Tibial nerve (tissue), 4 donors: ENCODE measurements around the gene CACNA1E.

Source experiments
- EP300 ChIP-seq, 2 donors: sonication (generic); formaldehyde crosslinking; IDR thresholded peaks; one replicate each; pipeline ENCODE4 v1.6.1; 2017; ENCODE audit warnings: antibody characterized with exemption in 2 of 2, mild to moderate bottlenecking in 1 of 2
- POLR2A ChIP-seq, 2 donors: fragments of 450-650 bp; IDR thresholded peaks; one replicate each; pipeline ENCODE4 v1.6.1; 2017; ENCODE audit warnings: antibody characterized with exemption in 2 of 2, mild to moderate bottlenecking in 2 of 2, moderate library complexity in 2 of 2
- TF ChIP-seq, protein P1 (sequence below), 5 experiments: fragments of 200-600 bp in 3 of 5; fragments of 450-650 bp in 2 of 5; sonication (generic) in 3 of 5; IDR thresholded peaks; one replicate each; pipeline ENCODE4 v1.5.1; 2016 to 2019; ENCODE audit warnings: antibody characterized with exemption in 5 of 5, mild to moderate bottlenecking in 3 of 5, moderate library complexity in 2 of 5

DNA sequence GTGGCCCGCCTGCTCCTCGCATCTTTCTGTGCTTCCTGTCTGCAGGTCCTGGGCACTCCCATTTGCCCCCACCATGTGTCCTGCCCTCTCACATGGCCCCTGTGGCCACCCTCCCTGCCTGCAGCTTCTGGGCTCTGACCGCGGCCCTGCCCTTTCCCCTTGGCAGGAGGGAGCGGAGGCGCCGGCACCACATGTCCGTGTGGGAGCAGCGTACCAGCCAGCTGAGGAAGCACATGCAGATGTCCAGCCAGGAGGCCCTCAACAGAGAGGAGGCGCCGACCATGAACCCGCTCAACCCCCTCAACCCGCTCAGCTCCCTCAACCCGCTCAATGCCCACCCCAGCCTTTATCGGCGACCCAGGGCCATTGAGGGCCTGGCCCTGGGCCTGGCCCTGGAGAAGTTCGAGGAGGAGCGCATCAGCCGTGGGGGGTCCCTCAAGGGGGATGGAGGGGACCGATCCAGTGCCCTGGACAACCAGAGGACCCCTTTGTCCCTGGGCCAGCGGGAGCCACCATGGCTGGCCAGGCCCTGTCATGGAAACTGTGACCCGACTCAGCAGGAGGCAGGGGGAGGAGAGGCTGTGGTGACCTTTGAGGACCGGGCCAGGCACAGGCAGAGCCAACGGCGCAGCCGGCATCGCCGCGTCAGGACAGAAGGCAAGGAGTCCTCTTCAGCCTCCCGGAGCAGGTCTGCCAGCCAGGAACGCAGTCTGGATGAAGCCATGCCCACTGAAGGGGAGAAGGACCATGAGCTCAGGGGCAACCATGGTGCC is 249.1 kb downstream of the CACNA1E start:
- TF ChIP-seq POLR2A (IDR thresholded peaks at IDR 0.05) = no peak
- TF ChIP-seq, protein P1, sequence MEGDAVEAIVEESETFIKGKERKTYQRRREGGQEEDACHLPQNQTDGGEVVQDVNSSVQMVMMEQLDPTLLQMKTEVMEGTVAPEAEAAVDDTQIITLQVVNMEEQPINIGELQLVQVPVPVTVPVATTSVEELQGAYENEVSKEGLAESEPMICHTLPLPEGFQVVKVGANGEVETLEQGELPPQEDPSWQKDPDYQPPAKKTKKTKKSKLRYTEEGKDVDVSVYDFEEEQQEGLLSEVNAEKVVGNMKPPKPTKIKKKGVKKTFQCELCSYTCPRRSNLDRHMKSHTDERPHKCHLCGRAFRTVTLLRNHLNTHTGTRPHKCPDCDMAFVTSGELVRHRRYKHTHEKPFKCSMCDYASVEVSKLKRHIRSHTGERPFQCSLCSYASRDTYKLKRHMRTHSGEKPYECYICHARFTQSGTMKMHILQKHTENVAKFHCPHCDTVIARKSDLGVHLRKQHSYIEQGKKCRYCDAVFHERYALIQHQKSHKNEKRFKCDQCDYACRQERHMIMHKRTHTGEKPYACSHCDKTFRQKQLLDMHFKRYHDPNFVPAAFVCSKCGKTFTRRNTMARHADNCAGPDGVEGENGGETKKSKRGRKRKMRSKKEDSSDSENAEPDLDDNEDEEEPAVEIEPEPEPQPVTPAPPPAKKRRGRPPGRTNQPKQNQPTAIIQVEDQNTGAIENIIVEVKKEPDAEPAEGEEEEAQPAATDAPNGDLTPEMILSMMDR (IDR thresholded peaks at IDR 0.05) = no peak
- TF ChIP-seq EP300 (IDR thresholded peaks at IDR 0.05) = no peak
